HG03565 (cell line): ENCODE results near the gene NFATC1.

Experiments
- ATAC-seq: cut with Tn5 transposase; IDR thresholded peaks from one replicate; pipeline ENCODE4 v1.9.1; 2021; ENCODE audit warnings: mild to moderate bottlenecking, moderate library complexity; ENCODE audit not compliant: unreplicated experiment

Gene NFATC1

GRCh38 chr18:79403723-79404566, 8.2 kb downstream of the NFATC1 start:
- ATAC-seq: no peak

- ATAC-seq: no peak
These were observed 8.8 kb downstream of the NFATC1 start for GRCh38 chr18:79404567-79404910.

GRCh38 chr18:79405019-79405780, 9.5 kb downstream of the NFATC1 start:
- ATAC-seq: no peak

- peak; percentile 66 for ATAC-seq
These were observed 10.2 kb downstream of the NFATC1 start for GRCh38 chr18:79405781-79406575.

GRCh38 chr18:79406708-79407107, 11.0 kb downstream of the NFATC1 start:
- ATAC-seq: no peak

- ATAC-seq: no peak
These were observed 13.6 kb downstream of the NFATC1 start for GRCh38 chr18:79409313-79409712.

- ATAC-seq: no peak
These were observed 14.5 kb downstream of the NFATC1 start for GRCh38 chr18:79410171-79410641.

GRCh38 chr18:79410731-79411613, 15.2 kb downstream of the NFATC1 start:
- ATAC-seq: no peak

GRCh38 chr18:79411614-79412526, 16.1 kb downstream of the NFATC1 start:
- ATAC-seq: no peak

- no peak for ATAC-seq
These were observed 17.3 kb downstream of the NFATC1 start for GRCh38 chr18:79413025-79413424.

- ATAC-seq: no peak
These were observed 17.7 kb downstream of the NFATC1 start for GRCh38 chr18:79413426-79413825.

GRCh38 chr18:79413901-79414300, 18.2 kb downstream of the NFATC1 start:
- no peak for ATAC-seq

- ATAC-seq: no peak
These were observed 20.4 kb downstream of the NFATC1 start for GRCh38 chr18:79416022-79416676.

GRCh38 chr18:79416677-79417052, 20.9 kb downstream of the NFATC1 start:
- no peak for ATAC-seq

- no peak for ATAC-seq
These were observed 22.5 kb downstream of the NFATC1 start for GRCh38 chr18:79418236-79418635.

- no peak for ATAC-seq
These were observed 22.9 kb downstream of the NFATC1 start for GRCh38 chr18:79418642-79419041.

GRCh38 chr18:79420033-79420745, 24.5 kb downstream of the NFATC1 start:
- ATAC-seq: no peak

- ATAC-seq: no peak
These were observed 25.6 kb downstream of the NFATC1 start for GRCh38 chr18:79421275-79421857.
